ENCODE data around the gene SAP30BP.
A peak's percentile ranks its signal among the peaks of the same experiment; 100 is the strongest.

- no peak for TF ChIP-seq REST (IDR thresholded peaks at IDR 0.05; ENCODE audit: low read depth)
- peak; percentile 81 for TF ChIP-seq EP300 (IDR thresholded peaks at IDR 0.05; ENCODE audit: borderline replicate concordance)
- TF ChIP-seq FOXM1 (IDR thresholded peaks at IDR 0.05; ENCODE audit: borderline replicate concordance, low read depth), result no peak
- TF ChIP-seq TCF12 (IDR thresholded peaks at IDR 0.05; ENCODE audit: low read depth), result peak; percentile 83
- peak; percentile 84 for TF ChIP-seq NFIC (IDR thresholded peaks at IDR 0.05)
- 0 out of 2 replicates have a peak, but pooled peaks have one; percentile 10 for TF ChIP-seq YY1 (IDR thresholded peaks at IDR 0.05; ENCODE audit: low read depth)
- TF ChIP-seq, protein P1, sequence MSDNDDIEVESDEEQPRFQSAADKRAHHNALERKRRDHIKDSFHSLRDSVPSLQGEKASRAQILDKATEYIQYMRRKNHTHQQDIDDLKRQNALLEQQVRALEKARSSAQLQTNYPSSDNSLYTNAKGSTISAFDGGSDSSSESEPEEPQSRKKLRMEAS (IDR thresholded peaks at IDR 0.05), result peak; percentile 18; the same call in 1 of the 2 replicates
- no peak for TF ChIP-seq CEBPB (IDR thresholded peaks at IDR 0.05)
- no peak for TF ChIP-seq CREB1 (IDR thresholded peaks at IDR 0.05; ENCODE audit: low read depth)
- TF ChIP-seq RAD21 (IDR thresholded peaks at IDR 0.05; ENCODE audit: low read depth), result no peak
Measured at GRCh38 chr17:75691801-75692626, 24.9 kb downstream of the SAP30BP start.
